ENCODE results near the gene NUTF2.
"Not testable (repeated sequence)": the region's sequence is repeated elsewhere in the genome, so short reads cannot be mapped to it uniquely, and the experiment has no call there.

Gene NUTF2

GRCh38 chr16:67837190-67837589 lies 9.5 kb upstream of the NUTF2 start:
- DNase-seq: not testable (repeated sequence)

DNA sequence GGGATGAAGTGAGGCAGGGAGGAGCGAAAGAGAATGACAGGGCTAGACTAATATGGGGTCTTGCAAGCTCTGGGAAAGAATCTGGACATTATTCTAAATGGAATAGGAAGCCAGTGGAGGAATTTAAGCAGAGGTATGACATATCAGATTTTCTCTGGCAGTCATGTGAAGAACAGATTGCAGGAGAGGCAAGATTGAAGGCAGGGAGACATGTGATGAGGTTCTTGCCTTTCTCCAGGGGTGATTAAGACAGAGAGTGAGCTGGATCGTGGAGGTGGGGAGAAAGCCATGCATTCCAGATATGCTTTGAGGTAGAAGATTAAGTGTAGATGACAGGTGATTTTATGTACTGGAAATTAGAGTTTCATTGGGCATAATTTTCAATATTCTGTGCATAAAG lies 8.9 kb upstream of the NUTF2 start:
- DNase-seq: no peak

DNA sequence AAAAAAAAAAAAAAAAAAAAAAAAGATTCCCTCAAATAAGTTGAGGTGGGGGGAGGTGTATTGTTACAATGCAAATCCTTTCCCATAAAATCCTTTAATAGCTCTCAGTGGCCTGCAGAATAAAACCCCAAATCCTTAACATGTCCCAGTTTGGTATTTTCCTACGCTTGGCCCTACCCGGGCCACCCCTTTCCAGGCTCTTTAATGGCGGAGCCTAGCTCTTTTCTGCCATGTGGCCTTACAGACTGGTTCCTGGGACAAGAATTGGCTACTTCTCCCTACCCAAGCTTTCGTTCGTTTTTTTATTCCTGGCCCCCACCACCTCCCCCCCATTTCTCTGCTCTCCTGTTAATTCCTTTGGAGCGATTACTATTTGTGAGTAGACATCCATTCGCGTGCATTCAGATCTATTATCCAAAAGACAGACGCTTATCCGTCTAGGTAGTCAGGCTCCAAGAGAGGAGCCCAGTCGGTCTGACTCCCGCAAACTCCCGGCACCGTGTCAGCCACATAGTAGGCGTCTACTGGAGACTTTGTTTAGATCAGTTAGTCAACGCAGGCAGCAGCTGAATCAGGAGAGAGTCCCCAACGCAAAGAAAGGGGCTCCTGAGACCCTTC lies 5.4 kb upstream of the NUTF2 start:
- DNase-seq: no peak

DNA sequence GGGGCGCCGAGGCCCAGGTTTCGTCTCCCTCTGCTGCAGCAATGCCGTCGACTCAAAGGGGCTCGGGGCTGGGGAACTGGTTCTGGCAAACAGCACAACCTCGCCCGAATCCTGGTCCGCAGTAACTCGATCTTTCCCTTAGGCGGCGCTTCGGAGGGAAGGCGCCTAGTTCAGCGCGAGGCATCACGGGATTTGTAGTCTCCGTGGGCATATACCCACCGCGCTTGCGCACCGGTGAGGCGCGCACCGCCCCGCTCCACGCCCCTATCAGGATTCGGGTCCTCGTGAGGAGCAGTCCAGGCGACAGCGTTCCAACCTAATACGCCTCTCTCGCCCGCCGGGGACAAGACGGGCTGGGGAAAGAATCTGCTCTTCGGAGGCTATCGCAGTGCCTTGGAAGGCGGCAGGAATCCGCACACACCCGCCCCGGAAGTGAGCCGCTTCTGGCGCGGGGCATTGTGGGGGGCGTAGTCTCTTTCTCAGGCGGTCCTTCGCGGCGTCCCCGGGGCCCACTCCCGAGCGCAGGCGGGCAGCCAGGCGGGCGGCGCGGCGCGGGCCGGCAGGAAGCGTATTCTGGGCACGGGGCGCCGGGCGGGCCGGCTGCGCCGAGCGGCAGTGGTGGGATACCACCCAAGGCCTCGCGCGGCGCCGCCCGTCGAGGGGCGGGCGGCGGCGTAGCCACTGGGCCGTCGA lies 4.8 kb upstream of the NUTF2 start, which contains the start of gene THAP11:
THAP11 (plus strand) TSS at position 505 of the 693 bp plus-strand sequence. CDS start 235 bp downstream, outside the sequence.
- peak; percentile 45 to 100 (median 92) for DNase-seq

GRCh38 chr16:67842509-67843342 lies 4.0 kb upstream of the NUTF2 start:
- peak in 55 of 58 donors; percentile 22 to 83 (median 61) for DNase-seq

DNA sequence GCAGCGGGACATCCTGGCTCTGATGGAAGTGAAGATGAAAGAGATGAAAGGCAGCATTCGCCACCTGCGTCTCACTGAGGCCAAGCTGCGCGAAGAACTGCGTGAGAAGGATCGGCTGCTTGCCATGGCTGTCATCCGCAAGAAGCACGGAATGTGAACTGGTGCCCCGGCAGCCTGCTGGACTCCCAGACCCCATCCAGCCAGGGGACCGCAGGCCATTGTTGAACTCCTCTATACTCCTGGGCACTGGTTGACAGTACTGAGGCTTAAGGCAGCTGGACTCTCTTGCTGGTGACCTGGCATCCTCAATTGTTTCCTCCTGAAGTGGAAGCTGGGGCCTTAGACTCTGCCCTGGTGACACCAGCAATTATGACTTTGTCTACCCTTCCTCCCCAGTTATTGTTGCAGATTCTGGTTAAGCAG lies 3.4 kb upstream of the NUTF2 start:
- peak in 1 of 58 donors; percentile 26 for DNase-seq

- no peak for DNase-seq
Measured at GRCh38 chr16:67844497-67844896, 2.2 kb upstream of the NUTF2 start.

DNA sequence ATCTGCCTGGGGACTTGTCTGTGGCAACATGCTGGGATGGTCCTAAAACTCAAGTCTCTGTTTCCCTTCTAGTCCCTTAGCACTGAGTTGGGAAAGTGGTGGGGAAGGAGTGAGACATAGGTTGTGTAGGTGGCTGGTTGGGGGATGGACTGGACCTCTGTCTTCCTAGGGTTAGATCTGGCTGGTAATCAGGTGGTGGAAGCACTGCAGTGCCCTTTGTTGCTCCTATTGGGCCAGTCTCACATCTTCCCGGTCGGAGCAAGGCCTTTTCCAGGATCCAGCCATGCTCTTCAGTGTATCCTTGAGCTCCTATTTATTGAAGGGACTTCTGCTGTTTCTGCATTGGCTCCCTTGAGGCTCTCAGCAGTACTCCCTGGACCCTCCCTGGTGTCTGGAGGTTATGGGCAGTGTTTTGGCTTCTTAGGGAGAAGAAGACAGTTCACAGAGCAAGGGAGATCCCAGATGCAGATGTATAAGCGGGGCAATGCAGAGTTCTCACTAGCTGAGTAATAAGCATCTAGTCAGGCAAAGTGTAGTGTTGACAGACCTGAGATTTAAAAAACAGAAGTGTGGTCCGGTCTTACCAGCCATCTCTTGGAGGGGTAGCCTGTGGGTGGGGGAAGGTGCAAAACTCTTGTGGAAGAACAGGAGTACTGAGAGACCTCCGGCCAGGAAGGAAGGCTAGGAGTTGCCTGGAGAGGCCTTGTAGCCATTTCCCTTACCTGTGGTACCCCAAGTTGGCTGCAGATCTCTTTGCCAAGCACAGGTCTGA lies 1.3 kb upstream of the NUTF2 start:
- DNase-seq: no peak

- DNase-seq: no peak
Measured at GRCh38 chr16:67846063-67846319, 742 bp upstream of the NUTF2 start.

DNA sequence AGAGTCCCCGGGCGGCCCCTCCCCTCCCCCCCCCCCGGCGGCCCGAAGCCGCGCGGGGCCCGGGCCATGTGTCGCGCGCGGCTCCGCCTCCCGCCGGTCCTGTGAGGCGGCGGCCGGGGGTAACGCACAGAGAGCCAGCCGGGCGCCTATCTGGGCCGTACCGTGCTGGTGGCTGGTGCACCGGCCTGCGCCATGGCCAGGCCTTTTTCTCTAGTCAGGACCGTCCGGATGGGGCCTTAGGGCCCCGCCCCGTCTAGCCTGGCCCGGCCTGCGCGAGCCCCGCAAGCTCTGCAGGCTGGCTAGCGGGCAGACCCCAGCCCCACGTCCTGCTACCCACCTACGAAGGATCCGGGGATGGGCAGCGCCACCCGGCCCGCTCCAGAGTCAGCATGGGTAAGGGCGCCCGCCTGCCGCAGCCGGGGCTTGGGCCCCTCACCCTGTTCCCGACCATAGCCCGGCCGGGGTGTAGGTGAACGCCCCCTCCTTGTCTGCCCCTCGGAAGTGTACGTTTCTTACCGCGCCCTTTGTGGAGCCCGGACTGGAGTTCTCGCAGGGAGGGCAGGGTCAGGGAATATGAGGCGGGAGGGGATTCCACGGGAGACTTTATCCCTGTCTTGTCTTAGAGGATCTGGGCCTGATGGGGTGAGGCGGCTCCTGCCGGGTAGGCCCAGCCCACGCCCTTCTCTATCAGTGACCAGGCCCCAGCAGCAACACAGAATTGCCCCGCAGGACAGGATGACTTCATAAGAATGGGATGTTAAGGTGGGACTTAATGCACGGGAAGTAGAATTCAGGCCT lies 530 bp downstream of the NUTF2 start, which contains the start of gene CENPT:
CENPT (minus strand) TSS at position 630 of the 798 bp plus-strand sequence. CDS start 13,834 bp downstream, outside the sequence.
- peak in 27 of 58 donors; percentile 34 to 81 (median 66) for DNase-seq

- DNase-seq: no peak
Measured at GRCh38 chr16:67848118-67848517, 1.4 kb downstream of the NUTF2 start.

DNA sequence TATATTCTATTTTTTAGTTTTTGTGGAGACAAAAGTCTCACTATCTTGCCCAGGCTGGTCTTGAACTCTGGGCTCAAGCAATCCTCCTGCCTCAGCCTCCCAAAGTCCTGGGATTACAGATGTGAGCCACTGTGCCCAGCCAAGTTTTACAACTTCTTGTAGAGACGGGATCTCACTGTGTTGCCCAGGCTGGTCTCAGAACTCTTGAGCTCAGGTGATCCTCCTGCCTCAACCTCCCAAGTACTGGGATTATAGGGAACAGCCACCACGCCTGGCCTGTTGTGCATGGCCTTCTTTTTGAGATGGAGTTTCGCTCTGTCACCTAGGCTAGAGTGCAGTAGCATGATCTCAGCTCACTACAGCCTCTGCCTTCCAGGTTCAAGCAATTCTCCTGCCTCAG lies 6.9 kb downstream of the NUTF2 start:
- DNase-seq: no peak

DNA sequence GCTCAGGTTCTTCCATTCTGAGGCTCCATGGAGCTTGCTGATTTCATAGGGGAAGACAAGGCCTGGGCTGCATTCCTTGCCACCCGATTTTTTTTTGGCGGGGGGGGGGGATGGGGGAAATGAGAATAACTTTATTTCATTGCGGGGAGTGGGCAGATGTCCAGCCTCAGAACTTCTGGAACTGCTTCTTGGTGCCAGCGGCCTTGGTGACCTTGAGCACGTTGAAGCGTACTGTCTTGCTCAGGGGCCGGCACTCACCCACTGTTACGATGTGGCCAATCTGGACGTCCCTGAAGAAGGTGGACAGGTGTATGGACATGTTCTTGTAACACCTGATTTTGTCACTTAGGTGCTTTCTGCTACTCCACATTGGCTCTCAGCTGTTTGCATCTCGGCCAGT lies 9.1 kb downstream of the NUTF2 start:
- no peak for DNase-seq

DNA sequence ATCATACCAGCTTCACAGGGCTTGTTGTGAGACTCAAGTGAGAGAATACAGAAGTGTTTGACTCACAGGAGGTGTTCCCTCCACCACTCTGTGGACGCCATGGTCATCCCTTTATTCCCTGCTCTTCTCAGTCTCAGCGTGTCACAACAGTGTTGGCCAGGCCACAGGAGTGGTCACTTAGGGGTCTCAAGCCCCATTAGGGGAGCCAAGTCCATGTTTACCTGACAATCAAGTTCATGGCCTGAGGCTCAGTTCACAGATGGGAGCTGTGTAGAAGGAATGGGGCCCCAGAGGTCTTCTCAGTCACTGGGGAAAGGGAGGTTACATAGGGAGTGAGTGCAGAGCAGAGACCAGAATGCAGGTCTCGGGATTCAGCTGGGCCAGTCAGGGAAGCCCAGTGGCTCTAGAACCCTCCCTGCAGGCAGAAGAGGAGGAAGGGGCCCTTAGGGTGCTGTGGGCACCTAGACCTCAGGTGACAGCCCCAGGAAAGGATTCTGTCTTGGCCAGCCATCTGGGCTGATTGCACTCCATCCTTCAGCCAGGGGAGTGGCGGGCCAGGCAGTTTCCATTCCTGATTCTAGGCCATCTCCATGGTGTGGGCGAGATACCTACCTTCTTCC lies 10.3 kb downstream of the NUTF2 start:
- no peak for DNase-seq

- peak in 5 of 58 donors; percentile 7 to 69 (median 18) for DNase-seq
Measured at GRCh38 chr16:67857547-67858233, 11.0 kb downstream of the NUTF2 start.

DNA sequence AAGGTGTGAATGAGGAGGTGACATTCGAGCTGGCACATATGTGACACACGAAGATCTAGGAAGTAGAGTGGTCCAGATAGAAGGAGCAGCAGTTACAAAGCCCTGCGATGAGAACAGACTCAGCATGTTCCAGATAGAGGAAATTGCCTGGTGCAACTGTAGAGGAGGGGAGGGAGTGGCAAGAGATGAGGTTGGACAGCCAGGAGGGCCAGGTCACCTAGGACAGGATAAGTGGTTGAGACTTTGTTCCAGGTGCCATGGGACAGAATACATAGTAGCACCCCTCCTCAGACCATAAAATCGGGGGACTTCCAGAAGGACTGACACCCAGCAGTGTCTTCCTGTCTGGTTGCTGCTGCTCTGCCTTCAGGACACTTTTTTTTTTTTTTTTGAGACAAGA lies 11.8 kb downstream of the NUTF2 start:
- no peak for DNase-seq

DNA sequence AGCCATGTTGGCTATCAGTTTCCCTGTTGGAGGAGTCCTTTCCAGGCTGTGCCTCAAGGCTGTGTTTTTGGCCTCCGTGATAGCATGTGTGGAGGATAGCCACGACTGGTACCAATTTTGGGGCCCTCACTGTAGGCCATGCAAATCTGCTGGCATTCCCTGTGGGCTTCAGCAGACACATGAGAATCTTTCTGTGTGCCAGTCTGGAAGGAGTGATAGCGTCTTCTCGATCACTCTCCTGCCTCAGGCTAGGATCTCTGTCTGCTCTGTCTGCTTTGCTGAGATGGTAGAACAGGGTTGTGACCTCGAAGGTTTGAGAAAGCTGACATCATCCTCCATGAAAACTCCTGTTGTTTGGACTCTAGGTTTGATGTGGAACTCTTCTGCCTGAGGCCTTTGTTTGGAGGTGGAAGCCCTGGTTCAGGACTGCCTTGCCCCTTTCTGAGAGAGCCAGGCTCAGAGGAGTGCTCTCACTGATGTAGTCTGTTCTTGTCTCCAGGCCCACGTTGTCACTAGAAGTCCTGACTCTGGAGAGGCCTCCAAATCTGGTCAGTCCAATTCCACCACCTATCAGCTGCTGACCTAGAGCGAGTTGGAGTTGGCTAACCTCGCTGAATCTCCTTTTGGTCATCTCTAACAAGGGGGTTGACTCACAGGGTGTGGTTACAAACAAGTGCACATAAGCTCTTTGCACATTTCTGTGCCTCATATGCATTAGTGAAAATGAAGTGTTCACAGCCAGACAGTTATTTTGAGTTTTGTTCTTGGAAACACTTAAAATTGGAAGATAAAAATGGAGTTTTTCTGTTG lies 14.1 kb downstream of the NUTF2 start:
- no peak for DNase-seq

DNA sequence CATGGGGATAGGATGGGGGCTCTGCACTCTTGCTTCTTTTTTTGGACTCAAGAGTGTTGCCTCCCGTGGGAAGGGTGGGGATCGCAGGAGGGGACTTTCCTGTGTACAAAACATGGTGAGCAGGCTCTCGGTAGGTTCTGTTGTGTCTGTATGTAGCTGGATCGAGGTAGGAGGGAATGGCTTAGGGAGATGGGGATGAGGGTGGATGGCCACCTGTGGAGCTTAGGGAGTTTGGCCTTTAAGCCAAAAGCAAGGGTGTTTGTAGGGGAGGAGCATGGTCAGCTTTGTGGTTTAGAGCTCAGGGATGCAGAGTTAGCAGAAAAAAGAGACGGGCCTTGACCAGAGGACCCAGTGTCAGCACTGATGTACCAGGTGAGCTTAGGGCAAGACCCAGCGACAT lies 15.1 kb downstream of the NUTF2 start:
- DNase-seq: no peak
